SU-DHL-6 (cell line): Measurements from ENCODE around the gene BCAS3.

Source experiments
- H2AFZ ChIP-seq: fragments of 200-600 bp; sonication (generic); 2 replicates; pipeline ENCODE4 v1.6.1; 2014; ENCODE audit warnings: low read depth, mild to moderate bottlenecking, moderate library complexity, mixed read lengths, antibody characterized with exemption, low read length; ENCODE audit not compliant: severe bottlenecking
- H3F3A ChIP-seq: fragments of 200-600 bp; shearing (Covaris generic); 2 replicates; pipeline ENCODE4 v1.6.0; 2016; ENCODE audit warnings: antibody characterized with exemption, mild to moderate bottlenecking; ENCODE audit not compliant: insufficient read depth
- H3K27ac ChIP-seq: fragments of 200-600 bp; sonication (generic); 2 replicates; pipeline ENCODE4 v1.5.1; 2016; ENCODE audit warnings: low read depth, mild to moderate bottlenecking, low read length, moderate library complexity, mixed read lengths
- H3K27me3 ChIP-seq: fragments of 200-600 bp; sonication (generic), shearing (Covaris generic); 2 replicates; pipeline ENCODE4 v1.6.0; 2014; ENCODE audit warnings: mild to moderate bottlenecking, low read length
- H3K36me3 ChIP-seq: fragments of 200-600 bp; sonication (generic); 2 replicates; pipeline ENCODE4 v1.6.1; 2014; ENCODE audit warnings: mild to moderate bottlenecking, low read length, mixed read lengths
- H3K4me2 ChIP-seq: fragments of 300-600, 200-600 bp; shearing (Covaris generic), sonication (generic); 2 replicates; pipeline ENCODE4 v1.6.0; 2014; ENCODE audit warnings: low read length, low read depth, mild to moderate bottlenecking; ENCODE audit not compliant: poor library complexity, severe bottlenecking
- H3K4me3 ChIP-seq: fragments of 200-600 bp; sonication (generic); 2 replicates; pipeline ENCODE4 v1.5.1; 2014; ENCODE audit warnings: antibody characterized with exemption, low read length, mild to moderate bottlenecking, mixed read lengths; ENCODE audit not compliant: insufficient read depth, poor library complexity, severe bottlenecking
- H3K79me2 ChIP-seq: fragments of 200-600 bp; sonication (generic); 2 replicates; pipeline ENCODE4 v1.6.1; 2014; ENCODE audit warnings: mild to moderate bottlenecking, low read length, moderate library complexity; ENCODE audit not compliant: insufficient read depth
- H3K9ac ChIP-seq: fragments of 200-600 bp; sonication (generic); 2 replicates; pipeline ENCODE4 v1.7.0; 2014; ENCODE audit warnings: mild to moderate bottlenecking, low read length
- H3K9me2 ChIP-seq: fragments of 200-600 bp; sonication (generic); replicated peaks from 2 replicates; pipeline ENCODE4 v1.6.1; 2014; ENCODE audit warnings: low read length; ENCODE audit not compliant: insufficient read depth
- H3K9me3 ChIP-seq: fragments of 200-600 bp; sonication (generic); 2 replicates; pipeline ENCODE4 v1.6.1; 2014; ENCODE audit warnings: low read length, mixed read lengths; ENCODE audit not compliant: insufficient read depth
- H4K20me1 ChIP-seq: fragments of 200-600 bp; sonication (generic); 2 replicates; pipeline ENCODE4 v1.6.1; 2014; ENCODE audit warnings: low read depth, mild to moderate bottlenecking, antibody characterized with exemption, low read length, moderate library complexity, mixed read lengths
- EZH2phosphoT487 ChIP-seq: fragments of 200-600 bp; sonication (generic), shearing (Covaris generic); conservative IDR thresholded peaks from 2 replicates; pipeline ENCODE4 v1.6.1; 2018; ENCODE audit warnings: mild to moderate bottlenecking, antibody characterized with exemption, low read length, moderate library complexity, mixed read lengths
- TF ChIP-seq, protein P1 (sequence below): fragments of 200-600 bp; sonication (generic); IDR thresholded peaks from one replicate; pipeline ENCODE4 v1.5.1; 2017; ENCODE audit warnings: antibody characterized with exemption, mild to moderate bottlenecking, low read length, moderate library complexity; ENCODE audit not compliant: insufficient read depth, poor library complexity, severe bottlenecking

The BCAS3 gene

DNA sequence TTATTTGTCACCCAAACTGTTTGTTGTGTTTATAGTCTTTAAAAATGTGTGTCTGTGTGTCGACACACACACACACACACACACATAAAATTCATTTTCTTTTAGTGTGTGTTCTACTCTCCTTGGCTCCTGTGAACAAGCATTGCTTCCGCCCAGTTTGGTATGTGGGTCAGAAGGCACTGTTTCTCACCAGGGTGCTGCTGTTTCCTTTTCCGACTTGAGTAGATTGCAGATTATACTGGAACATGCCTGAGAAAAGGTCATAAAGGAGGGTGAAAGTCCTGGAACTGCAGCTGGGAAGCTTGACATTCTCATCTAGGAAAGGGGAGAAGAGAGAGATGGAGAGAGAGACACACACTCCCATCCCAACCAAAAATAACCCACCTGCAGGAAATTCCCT is 330.3 kb downstream of the BCAS3 start:
- H3F3A ChIP-seq = no peaks in the 10 kb centered on the region
- H3K9me2 ChIP-seq = no peaks in the 10 kb centered on the region
- no peaks in the 10 kb centered on the region for H3K27me3 ChIP-seq
- no peaks in the 10 kb centered on the region for H3K36me3 ChIP-seq
- H3K27ac ChIP-seq = no peak overlapping the region
- H2AFZ ChIP-seq = no peak overlapping the region
- H3K4me2 ChIP-seq = no peak overlapping the region
- H3K4me3 ChIP-seq = no peak overlapping the region
- H3K9ac ChIP-seq = no peak overlapping the region
- H3K79me2 ChIP-seq = no peaks in the 10 kb centered on the region
- H4K20me1 ChIP-seq = no peaks in the 10 kb centered on the region; the same call in 1 of the 2 replicates
- TF ChIP-seq, protein P1, sequence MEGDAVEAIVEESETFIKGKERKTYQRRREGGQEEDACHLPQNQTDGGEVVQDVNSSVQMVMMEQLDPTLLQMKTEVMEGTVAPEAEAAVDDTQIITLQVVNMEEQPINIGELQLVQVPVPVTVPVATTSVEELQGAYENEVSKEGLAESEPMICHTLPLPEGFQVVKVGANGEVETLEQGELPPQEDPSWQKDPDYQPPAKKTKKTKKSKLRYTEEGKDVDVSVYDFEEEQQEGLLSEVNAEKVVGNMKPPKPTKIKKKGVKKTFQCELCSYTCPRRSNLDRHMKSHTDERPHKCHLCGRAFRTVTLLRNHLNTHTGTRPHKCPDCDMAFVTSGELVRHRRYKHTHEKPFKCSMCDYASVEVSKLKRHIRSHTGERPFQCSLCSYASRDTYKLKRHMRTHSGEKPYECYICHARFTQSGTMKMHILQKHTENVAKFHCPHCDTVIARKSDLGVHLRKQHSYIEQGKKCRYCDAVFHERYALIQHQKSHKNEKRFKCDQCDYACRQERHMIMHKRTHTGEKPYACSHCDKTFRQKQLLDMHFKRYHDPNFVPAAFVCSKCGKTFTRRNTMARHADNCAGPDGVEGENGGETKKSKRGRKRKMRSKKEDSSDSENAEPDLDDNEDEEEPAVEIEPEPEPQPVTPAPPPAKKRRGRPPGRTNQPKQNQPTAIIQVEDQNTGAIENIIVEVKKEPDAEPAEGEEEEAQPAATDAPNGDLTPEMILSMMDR = no peak
- no peak for TF ChIP-seq EZH2phosphoT487
- H3K9me3 ChIP-seq = no peaks in the 10 kb centered on the region

DNA sequence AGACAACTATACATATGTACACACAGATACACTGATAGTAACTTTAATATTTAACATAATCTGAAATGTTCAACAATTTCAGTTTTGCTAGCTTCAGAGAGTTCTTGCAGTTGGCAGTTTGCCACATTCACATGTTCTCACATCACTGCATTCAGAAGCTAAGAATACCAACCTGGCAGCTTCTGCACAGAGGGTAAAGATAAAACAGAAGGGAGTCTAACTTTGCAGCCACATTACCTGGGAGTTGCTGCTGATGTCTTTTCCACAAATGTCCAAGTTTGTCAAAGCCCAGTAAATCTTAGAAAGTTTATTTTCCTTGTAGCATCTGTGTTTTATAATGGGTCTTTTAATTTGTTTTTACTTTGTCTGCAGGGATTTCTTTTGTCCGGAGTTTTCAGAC is 332.0 kb downstream of the BCAS3 start:
- H3K27me3 ChIP-seq = no peaks in the 10 kb centered on the region
- no peaks in the 10 kb centered on the region; the same call in 1 of the 2 replicates for H4K20me1 ChIP-seq
- H3F3A ChIP-seq = no peaks in the 10 kb centered on the region
- no peaks in the 10 kb centered on the region for H3K9me3 ChIP-seq
- no peak overlapping the region for H2AFZ ChIP-seq
- no peak overlapping the region for H3K4me3 ChIP-seq
- TF ChIP-seq EZH2phosphoT487 = no peak
- TF ChIP-seq, protein P1 = no peak
- no peak overlapping the region for H3K4me2 ChIP-seq
- no peaks in the 10 kb centered on the region for H3K9me2 ChIP-seq
- H3K79me2 ChIP-seq = no peaks in the 10 kb centered on the region
- no peak overlapping the region for H3K9ac ChIP-seq
- no peaks in the 10 kb centered on the region for H3K36me3 ChIP-seq
- no peak overlapping the region for H3K27ac ChIP-seq

DNA sequence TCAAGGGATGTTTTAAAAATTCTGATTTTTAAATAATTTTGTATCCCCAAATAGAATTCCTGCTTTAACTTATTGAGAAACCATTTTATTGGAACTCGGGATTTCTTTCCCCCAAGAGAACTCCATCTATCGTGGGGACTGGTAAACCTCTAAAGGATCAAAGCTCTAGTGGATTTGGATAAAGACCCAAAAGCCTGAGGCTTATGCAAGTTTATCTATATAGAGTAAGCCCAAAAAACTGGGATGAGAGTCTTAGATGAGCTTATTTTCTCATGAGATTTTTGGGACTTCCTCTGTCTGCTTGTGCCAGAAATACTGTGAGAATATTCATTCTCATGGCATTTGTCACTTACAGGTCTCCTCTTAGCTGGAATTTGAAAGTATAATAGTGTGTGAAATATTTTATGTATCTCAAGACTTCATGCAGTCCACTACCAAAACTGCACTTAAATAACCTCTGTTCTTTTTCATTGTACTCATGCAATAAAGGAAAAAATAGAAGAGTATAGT is 333.1 kb downstream of the BCAS3 start:
- no peak overlapping the region for H3K9ac ChIP-seq
- H3K36me3 ChIP-seq = no peaks in the 10 kb centered on the region
- H3K9me3 ChIP-seq = no peaks in the 10 kb centered on the region
- H3K4me3 ChIP-seq = no peak overlapping the region
- no peak overlapping the region for H3K27ac ChIP-seq
- H3K79me2 ChIP-seq = no peaks in the 10 kb centered on the region
- no peaks in the 10 kb centered on the region for H3K27me3 ChIP-seq
- TF ChIP-seq EZH2phosphoT487 = no peak
- TF ChIP-seq, protein P1 = no peak
- H3K9me2 ChIP-seq = no peaks in the 10 kb centered on the region
- H3K4me2 ChIP-seq = no peak overlapping the region
- no peaks in the 10 kb centered on the region for H3F3A ChIP-seq
- H2AFZ ChIP-seq = no peak overlapping the region
- H4K20me1 ChIP-seq = no peaks in the 10 kb centered on the region; the same call in 1 of the 2 replicates
